Cerebellar nuclear complex (tissue), 1 donor: ENCODE measurements around the gene CDK5RAP2.

Experiments
- DNase-seq, 2 experiments: peaks; one replicate each; lab custom pipeline; 2025; lab: John Stamatoyannopoulos, UW

CDK5RAP2 gene

DNA sequence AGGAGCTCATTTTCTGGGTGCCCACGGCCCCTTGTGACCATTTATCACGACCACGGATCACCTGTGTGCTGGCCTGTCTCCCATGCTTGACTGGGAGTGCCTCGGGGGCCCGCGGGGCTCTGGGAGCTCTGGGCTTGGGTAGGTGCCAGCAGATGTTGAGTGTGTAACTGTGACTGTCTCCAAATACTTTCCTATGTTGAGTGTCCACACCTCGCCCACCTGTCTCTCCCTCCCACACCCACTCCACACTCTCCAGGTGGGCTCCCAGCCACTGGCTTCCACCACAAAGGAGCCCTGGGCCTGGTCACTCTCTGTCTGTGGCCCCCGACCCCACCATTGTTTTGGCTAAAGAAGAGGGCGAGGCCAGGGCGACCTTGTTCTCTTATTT is 196.4 kb downstream of the CDK5RAP2 start:
- DNase-seq, result no peak

DNA sequence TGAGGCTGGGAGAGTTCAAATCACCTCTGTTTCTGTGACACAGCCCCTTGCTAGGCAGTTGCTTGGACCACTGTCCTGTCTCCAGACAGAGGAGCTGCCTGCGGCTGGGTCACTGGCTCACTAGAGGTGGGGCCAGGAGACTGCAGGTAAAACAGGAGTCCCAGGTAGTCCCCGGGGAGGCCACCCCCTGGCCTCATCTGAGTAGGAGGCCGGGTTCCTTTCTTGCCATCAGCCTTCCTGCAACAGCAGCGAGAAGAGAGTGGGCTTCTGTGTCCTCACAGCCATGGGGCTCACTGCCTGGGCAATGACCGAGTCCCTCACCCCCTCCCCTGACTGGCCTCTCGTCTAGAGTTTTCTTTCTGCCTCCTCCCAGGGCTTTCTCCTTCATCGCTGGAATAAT is 197.5 kb downstream of the CDK5RAP2 start:
- no peak for DNase-seq

DNA sequence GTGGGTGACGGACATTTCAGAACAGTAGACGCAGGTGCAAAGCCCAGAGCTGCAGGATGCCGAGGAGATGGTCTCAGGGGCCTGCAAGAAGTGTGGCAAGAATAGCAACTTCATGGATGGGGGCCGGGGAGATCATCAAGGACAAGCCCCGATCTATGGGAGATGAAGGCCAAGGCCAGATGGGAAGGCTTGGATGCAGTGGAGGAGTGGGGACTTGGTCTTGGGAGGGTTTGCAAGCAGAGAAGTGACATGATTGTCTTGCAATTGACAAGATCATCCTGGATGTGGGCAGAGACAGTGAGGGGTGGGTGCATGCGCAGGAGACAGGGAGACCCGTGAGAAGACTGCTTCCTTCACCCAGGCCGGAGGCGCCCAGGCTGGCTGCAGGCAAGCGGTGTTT is 198.1 kb downstream of the CDK5RAP2 start:
- no peak for DNase-seq

DNA sequence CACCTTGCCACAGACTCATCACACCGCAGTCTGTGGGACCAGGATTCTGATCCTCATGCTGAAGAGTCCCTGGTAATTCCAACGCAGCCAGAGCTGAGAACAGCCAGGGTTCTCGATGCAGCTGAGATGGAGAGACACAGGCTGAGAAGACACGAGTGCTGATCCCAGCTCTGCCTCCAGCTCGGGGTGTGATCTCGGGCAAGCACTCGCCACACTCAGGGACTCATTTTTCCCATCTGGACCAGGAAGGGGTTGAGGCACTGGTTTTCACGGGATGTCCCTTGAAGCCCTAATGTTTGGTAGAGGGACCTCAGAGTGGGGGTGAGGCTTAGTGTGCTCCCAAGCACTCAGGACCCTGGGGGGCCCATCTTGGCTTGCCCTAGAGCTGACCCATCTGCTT is 200.4 kb downstream of the CDK5RAP2 start:
- DNase-seq, result no peak

DNA sequence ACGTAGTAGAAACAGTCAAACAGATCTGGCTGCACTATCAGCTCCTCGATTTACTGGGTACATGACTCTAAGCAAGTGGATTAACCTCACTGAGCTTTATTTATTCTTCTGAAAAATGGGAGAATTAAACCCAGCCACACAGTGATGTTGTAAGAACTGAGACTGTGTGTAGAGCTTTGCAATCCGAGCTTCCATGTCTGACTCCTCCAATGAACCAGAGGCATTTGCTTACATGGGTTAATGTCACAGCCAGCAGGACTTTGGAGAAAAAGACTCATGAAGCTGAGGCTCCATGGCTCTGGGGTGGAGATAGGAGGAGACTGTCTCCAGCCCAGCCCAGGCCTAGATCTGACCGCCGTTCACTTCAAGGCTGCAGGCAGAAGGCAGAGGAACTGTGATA is 201.3 kb downstream of the CDK5RAP2 start:
- no peak for DNase-seq

DNA sequence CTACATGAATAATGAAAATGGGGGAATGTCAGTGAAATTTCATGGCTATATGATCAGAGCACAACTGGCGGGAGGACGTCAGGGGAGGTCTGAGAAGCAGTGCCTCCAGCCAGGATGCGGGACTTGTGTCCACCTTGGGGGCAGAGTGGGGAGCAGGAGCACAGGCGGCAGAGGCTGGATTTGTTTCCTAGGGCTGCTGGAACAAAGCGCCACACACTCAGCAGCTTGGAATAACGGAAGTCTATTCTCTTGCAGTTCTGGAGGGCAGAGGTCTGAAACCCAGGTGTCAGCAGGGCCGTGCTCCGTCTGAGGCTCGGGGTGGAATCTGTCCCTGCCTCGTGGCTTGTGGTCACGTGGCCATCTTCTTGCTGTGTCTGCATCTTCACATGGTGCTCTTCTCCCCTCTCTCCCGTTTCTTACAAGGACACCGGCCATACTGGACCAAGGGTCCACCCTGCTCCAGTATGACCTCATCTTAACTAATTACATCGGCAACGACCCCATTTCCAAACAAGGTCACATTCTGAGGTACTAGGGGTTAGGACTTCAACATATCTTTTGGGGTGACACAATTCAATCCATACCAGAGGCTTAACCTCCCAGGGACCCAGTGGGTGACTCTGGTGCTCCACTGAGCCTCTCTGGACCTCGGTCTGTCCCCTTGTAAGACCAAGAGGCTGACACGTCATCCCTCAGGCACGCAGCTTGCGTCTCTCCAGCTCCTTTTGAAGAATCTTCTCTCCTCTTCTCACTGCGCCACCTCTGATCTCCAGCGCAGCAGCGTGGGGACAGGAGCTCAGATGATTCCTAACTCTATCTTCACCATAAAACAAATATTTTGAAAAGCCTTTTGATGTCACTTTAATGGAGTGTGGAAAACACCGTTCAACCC is 202.5 kb downstream of the CDK5RAP2 start:
- DNase-seq, result no peak

DNA sequence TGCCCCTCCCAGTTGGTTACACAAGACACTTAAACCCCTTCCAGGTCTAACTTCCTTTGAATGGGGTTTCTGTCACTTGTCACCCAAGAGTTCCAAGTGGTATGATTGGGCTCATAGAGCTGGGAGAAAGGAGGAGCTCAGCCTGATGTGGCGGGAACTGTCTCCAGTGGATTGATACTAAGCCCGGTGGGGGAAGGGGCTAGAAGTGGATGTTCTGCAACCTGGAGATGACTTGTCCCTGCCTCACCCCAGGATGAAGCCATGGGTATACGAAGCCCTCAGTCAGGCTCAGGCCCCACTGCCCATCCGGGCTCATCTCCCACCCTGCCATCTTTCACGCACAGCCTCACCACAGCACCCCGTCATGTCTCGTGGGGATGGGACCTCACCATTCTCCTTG is 203.9 kb downstream of the CDK5RAP2 start:
- DNase-seq, result no peak

DNA sequence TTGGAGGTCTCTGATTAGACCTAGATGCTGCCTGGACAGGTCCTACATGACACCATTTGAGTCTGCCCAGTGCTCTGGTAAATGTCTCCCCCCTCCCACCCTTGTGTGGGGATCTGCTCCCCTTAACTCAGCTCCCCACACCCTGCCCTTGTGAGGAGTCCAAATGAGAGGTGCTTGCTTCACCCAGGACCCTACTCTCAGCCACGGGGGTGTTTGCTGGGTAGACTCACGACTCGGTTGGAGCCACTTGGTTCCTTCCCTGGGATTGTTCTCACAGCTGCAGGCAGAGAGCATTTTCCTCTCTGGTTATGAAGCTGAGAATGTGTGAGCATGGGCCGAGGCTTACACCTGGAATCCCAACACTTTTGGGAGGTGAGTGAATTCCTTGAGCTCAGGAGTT is 204.7 kb downstream of the CDK5RAP2 start:
- no peak for DNase-seq

DNA sequence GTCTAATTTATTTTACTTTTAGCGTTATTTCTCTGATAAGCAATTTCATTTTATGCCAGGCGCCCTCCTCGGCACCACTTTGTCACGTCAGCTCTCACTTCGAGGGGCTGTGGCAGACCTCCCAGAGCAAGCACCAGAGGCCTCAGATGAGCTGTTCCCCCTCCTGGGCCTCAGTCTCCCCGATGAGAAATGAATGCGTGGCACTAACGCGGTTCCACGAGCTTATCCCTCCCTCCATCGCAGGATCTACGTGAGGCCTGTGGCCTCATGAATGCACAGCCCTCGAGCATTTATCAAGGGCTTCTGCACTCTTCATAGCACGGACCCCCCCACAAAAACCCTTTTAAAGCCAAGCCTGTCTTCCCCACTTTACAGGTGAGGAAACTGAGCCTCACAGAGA is 205.2 kb downstream of the CDK5RAP2 start:
- no peak for DNase-seq

DNA sequence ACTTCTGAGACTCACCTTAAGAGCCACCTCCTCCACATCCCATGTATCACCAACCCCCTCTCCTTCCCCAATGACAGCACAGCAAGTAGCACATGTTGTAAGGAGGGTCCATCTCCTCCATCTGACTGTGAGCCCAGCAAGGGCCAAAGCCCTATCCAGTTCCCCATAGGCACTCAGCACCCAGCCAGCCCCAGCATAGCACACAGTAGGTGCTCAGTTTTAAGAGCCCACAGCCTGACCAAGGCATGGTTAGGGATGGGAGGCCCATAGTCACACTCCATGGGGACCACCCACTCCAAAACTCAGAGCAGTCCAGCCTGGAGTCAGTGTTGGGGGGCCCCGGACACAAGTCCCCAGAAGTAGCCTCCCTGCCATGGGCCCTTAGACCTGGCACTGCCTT is 205.7 kb downstream of the CDK5RAP2 start:
- DNase-seq, result no peak

DNA sequence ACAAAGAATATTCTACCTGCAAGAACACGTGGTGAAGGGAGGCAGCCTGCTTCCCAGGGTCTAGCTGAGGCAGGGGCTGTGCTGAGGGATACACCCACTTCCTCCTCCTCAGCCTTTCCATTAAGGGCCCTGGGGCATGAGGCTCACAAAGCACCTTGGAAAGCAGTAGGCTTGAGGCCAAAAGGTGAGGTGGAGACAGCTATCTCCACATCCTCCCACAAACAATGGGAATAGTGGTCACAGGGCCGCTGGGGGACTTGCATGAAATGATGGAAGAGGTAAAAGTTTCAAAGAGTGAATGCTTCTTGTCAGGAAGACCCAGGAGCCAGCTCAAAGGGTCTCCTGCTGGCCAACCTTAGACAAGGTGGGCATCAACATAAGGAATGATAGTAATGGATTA is 207.9 kb downstream of the CDK5RAP2 start:
- no peak for DNase-seq

DNA sequence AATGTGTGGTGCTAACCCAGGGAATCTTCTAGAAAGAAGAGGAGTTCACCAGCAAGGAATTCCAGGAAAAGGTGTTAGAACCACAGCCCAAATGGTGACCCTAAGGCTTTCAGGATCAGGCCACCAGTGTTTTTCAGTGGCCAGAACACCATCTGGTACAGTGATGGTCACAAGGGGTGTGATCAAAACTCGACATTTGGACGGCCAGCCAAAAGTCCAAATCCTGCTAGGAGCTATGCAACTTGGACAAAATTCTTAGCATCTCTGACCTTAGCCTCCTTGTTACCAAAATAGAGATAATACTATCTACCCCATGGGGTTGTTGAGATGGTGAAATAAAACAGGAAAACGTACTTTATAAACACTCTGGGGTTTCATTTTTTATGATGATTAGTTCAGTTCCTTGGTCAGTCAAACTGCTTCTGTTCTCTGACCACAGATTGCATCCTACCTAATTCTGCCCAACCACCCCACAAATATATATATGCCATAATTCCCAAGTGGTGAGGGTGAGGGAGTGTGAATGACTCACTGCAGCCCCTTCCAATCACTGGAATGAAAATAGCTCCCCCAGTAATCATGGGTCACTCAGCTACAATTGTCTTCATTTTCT is 210.3 kb downstream of the CDK5RAP2 start:
- no peak for DNase-seq

DNA sequence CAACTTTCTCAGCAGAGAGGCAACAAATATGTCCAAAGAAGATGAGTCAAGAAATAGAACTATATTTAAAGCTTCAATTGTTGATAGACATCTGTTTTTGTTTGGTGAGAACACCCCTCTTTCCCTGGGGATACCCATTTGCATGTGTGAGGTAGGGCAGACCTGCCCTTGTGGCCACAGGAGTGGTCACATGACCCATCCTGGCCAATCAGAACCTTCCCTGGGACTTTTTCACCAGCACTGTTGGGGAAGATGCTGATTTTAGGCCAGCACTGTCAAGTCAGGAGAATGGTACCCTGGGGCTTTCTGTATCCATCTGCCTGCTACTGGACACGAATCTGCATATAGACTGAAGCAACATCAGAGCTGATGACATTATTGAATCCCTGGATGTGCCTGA is 211.2 kb downstream of the CDK5RAP2 start:
- no peak for DNase-seq

DNA sequence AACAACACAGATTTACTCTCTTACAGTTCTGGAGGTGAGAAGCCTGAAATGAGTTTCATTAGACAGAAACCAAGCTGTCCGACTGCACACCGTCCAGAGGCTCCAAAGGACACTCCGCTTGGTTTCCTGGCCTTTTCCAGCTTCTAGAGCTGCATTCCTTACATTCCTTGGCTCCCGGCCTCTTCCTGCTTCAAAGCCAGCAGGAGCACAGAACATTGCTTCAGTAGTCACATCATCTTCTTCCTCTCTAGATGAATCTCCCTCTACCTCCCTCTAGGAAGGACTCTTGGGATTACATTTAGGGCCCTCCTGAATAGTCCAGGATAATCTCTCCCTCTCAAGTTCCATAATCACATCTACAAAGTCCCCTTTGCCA is 213.3 kb downstream of the CDK5RAP2 start:
- no peak for DNase-seq

DNA sequence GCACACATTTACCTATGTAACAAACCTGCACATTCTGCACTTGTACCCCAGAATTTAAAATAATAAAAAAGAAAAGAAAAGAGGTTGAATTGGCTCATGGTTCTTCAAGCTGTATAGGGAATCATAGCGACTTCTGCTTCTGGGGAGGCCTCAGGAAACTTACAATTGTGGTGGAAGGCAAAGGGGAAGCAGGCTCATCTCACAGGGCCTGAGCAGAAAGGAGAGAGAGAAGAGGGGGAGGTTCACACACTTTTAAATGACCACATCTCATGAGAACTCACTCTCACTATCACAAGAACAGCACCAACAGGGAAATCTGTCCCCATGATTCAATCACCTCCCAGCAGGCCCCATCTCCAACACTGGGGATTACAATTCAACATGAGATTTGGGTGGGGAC is 214.6 kb downstream of the CDK5RAP2 start:
- DNase-seq, result no peak

DNA sequence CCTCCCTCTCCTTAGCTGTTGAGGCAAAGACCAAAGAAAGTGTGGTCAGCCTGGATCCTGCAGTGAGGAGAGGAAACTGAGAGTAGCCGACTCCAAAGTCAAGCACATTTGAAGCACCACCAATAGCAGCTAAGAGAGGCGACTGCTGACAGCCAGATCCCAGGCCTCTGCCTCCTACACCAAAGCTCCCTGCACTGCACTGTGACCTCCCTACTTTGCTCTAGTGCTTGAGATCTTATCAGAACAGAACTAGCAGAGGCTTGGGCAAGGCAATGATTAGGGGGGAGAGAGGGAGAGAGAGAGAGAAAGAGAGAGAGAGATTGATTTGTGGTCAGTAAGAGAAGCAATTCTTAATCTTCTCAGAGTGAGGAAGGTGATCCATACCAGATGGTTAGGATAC is 216.3 kb downstream of the CDK5RAP2 start:
- no peak for DNase-seq

DNA sequence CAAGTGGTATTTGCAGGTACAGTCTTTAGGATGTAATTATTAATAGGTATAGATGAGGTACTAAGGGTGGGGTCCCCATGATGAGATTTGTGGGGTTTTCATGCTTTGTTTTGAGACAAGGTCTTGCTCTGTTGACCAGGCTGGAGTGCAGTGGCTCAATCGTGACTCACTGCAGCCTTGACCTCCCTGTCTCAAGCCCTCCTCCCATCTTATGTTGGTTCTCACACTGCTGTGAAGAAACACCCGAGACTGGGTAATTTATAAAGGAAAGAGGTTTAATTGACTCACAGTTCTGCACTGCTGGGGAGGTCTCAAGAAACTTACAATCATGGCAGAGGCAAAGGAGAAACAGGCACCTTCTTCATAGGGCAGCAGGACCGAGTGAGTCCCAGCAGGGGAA is 217.5 kb downstream of the CDK5RAP2 start:
- no peak for DNase-seq

DNA sequence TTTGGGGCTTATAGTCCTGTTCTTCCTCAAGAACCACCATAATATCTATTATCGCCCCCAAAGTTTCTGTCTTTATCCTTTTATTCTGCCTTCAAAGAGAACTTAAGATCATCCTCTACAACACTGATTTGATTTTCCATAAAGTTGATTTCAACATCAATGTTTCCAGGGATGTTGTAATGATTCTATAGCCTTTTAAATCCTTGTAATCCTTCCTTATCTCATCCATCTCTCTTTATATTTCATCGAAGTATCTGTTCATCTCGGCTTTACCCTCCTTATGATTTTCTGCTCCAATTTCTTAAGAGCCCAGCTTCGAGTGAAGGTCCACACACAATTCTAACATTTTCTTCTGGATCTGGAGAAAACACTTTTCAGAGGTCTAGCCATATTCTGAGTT is 218.4 kb downstream of the CDK5RAP2 start:
- no peak for DNase-seq

DNA sequence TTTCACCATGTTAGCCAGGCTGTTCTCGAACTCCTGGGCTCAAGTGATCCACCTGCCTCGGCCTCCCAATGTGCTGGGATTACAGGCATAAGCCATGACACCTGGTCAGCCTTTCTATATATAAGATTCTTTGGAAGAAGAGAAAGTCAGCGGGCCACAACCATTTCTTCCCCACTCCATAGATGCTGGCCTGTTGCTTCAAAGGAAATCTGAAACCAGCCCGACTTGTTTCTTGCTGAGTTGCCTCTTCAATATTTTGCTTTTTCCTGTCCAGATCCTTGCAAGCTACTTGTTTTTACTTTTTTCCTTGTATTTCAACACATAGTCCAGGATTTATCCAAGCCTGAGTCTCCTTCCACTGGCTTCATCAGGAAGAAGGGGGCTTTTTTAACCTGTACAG is 219.5 kb downstream of the CDK5RAP2 start:
- no peak for DNase-seq

DNA sequence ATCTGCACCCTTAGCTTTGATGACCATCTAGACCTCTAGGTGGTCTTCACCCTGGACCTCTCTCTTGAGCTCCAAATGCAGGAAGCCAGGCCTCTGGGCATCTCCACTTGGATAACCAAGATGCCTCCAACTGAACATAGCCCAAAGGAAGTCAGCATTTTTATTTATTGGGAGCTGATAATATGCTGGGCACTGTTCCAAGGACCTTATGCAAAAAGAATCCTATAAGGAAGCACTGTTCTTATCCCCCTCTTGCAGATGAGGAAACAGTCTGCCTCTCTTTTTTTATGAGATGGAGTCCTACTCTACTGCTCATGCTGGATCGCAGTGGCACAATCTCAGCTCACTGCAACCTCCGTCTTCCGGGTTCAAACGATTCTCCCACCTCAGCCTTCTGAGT is 219.9 kb downstream of the CDK5RAP2 start:
- DNase-seq, result no peak

DNA sequence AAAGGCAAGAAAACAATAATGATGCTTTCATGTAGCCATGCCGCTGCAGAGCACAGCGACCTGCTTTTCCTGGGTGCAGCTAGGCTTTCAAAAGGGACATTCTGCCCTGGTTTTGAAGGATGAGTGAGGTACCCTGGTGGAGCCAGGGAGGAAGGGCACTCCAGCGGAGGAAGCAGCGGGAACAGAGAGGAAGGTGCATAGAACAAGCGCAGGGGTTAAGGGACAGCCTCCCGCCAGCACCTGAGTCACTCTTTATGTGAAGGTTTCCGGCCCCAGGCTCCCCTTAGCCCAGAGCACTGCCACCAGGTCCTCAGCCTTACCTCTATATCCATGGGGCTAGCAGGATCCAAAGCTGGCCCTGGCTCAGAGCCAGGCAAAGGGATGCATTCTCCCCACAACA is 221.1 kb downstream of the CDK5RAP2 start:
- no peak for DNase-seq

DNA sequence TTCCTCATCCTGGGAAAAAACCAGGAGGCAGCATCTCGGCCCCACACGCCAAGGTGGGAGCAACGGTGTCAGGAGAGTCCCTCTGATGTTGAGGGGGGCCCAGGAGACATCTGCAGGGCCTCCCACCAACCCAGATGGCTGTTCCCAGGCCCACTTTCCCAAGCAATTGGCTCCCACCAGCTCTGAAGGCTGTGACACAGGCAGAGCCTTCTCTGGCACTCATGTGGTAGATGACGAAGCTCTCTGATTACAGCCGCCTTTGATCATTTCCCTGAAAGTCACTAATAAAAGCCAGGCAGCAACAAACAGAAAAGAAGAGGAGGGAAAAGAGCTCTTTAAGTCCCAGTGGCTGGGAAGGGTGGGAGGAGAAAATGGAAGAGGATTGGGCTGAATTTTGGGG is 226.5 kb downstream of the CDK5RAP2 start:
- no peak for DNase-seq

DNA sequence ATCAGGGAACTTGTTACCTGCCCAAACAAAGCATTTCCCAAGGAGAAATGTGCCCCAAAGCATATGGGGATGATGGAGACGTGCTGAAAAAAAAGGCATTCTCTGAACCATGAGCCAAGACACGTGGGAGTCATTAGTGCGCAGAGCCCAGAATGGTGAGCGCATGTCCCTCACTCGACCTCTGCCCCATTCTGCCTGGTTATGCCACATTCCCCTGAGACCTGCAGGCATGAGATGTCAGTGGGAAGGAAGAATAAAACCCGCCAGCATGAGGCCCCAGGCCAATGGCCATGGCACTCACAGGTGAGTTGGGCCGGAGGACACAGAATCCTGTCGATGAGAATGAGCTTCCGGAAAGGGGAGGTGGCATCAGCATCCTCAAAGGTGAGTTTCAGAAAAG is 228.9 kb downstream of the CDK5RAP2 start:
- DNase-seq, result no peak

DNA sequence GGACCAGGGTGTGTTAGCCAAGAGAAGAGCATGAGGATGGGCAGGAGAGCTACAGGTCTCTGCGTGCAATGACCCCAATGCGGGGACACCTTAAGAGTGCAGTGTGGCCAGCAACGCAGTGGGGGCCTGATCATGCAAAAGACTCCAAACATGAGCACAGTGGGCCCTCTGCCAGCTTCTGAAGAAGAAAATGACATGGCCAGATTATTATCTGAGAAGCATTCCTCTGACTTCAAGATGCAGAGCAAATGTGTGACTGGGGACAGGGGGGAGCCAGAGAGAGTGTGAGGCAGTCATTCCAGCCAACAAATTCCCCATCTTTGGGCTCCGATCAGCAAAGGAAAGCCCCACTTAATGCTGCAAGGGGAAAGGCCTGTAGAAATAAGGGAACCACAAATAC is 229.4 kb downstream of the CDK5RAP2 start:
- no peak for DNase-seq
